Posterior cingulate gyrus (tissue), 11 donors: Measurements from ENCODE around the gene DNAH1.

ENCODE experiments used
- DNase-seq, 10 donors: peaks; one replicate each; pipeline versions ENCODE4 v3.0.0 to v3.0.0-alpha.2; 2020 to 2021; ENCODE audit warnings: mixed read lengths in 3 of 10
- intact Hi-C: fragments of 100-400 bp; cut with DNase I; formaldehyde crosslinking; loops from one replicate; pipeline ENCODE4 v1.15.1; 2023

DNAH1 gene

GRCh38 chr3:52289747-52290595, 26.1 kb upstream of the DNAH1 start:
- intact Hi-C loops = loop anchor here (5.0 kb wide), 1 partner anchor 47 kb away; no protein-coding TSS in a partner anchor
- peak in 3 of 10 donors; percentile 58 to 81 (median 59) for DNase-seq

GRCh38 chr3:52290596-52291507, 25.3 kb upstream of the DNAH1 start:
- peak in 3 of 10 donors; percentile 56 to 75 (median 62) for DNase-seq
- intact Hi-C loops = loop anchor here (5.0 kb wide), 1 partner anchor 46 kb away; no protein-coding TSS in a partner anchor

GRCh38 chr3:52291508-52292181, 24.5 kb upstream of the DNAH1 start:
- intact Hi-C loops = loop anchor here (5.0 kb wide), 1 partner anchor 46 kb away; no protein-coding TSS in a partner anchor
- peak in 4 of 10 donors; percentile 31 to 83 (median 72) for DNase-seq

- peak in 3 of 10 donors; percentile 60 to 72 (median 64) for DNase-seq
- intact Hi-C loops = loop anchor here (5.0 kb wide), 1 partner anchor 45 kb away; no protein-coding TSS in a partner anchor
These were observed 23.7 kb upstream of the DNAH1 start for GRCh38 chr3:52292247-52293065.

GRCh38 chr3:52293491-52294319, 22.4 kb upstream of the DNAH1 start:
- intact Hi-C loops = loop anchor here (5.0 kb wide), 1 partner anchor 44 kb away; no protein-coding TSS in a partner anchor
- peak in 3 of 10 donors; percentile 34 to 62 (median 49) for DNase-seq

- intact Hi-C loops = loop anchor here (5.0 kb wide), 1 partner anchor 43 kb away; no protein-coding TSS in a partner anchor
These were observed 21.6 kb upstream of the DNAH1 start for GRCh38 chr3:52294320-52295150.

GRCh38 chr3:52295671-52296208, 20.4 kb upstream of the DNAH1 start:
- intact Hi-C loops = no loop called here
- DNase-seq = peak in 2 of 10 donors; percentile 20 to 52

More at GRCh38 chr3:52294320-52295150, 21.6 kb upstream of the DNAH1 start:
- DNase-seq = peak in 3 of 10 donors; percentile 36 to 67 (median 37)

- intact Hi-C loops = no loop called here
- DNase-seq = peak in 2 of 10 donors; percentile 16 to 58
These were observed 18.6 kb upstream of the DNAH1 start for GRCh38 chr3:52297242-52298148.

- peak in 2 of 10 donors; percentile 58 to 60 for DNase-seq
- intact Hi-C loops = no loop called here
These were observed 17.7 kb upstream of the DNAH1 start for GRCh38 chr3:52298149-52299098.

- peak in 2 of 10 donors; percentile 51 to 53 for DNase-seq
- intact Hi-C loops = no loop called here
These were observed 16.8 kb upstream of the DNAH1 start for GRCh38 chr3:52299247-52299878.

GRCh38 chr3:52299879-52300611, 16.1 kb upstream of the DNAH1 start:
- peak in 2 of 10 donors; percentile 33 to 71 for DNase-seq
- intact Hi-C loops = no loop called here

- peak in 1 of 10 donors; percentile 77 for DNase-seq
- intact Hi-C loops = no loop called here
These were observed 13.5 kb upstream of the DNAH1 start for GRCh38 chr3:52302426-52303145.

- intact Hi-C loops = no loop called here
- no peak for DNase-seq
These were observed 12.3 kb upstream of the DNAH1 start for GRCh38 chr3:52303811-52304210.
